Measurements from ENCODE around the gene SIRPB2. TPM values are rescaled to one million over a fixed set of nuclear protein-coding genes. Genes with fewer than 3 reads are reported as not detected.

The SIRPB2 gene
- total RNA-seq, 4 donors from 2014 or later = 4.7 to 8.1 (median 6.2) TPM

- Histone ChIP-seq H3K4me3 (no peak overlapping the region), H3K27me3 (peaks cover 0 to 13% (median 3%) of the 10 kb centered on the region in 4 donors), H3K27ac (replicated peaks in 1 of 4) (no peak overlapping the region), H3K9me3 (no peaks in the 10 kb centered on the region), H3K4me1 (peaks cover 0 to 4% (median 0%) of the 10 kb centered on the region in 4 donors), H3K36me3 (no peaks in the 10 kb centered on the region)
- WGBS = 87% methylated on average over 3 of the region's 3 CpGs
- intact Hi-C loops (cut with DNase I) = no loop called here
- TF ChIP-seq POLR2AphosphoS5 (IDR thresholded peaks at IDR 0.05) = no peak
- TF ChIP-seq CTCF (IDR thresholded peaks at IDR 0.05) = no peak
- no peak for TF ChIP-seq EP300 (IDR thresholded peaks at IDR 0.05)
- no peak for TF ChIP-seq POLR2A (IDR thresholded peaks at IDR 0.05; ENCODE audit: low read depth)
- DNase-seq (ENCODE audit: extremely low spot score) = no peak
These were observed 5.7 kb upstream of the SIRPB2 start for GRCh38 chr20:1496930-1497329.

GRCh38 chr20:1494436-1494835, 3.2 kb upstream of the SIRPB2 start:
- intact Hi-C loops (cut with DNase I) = no loop called here
- 44% methylated on average over 3 of the region's 3 CpGs for WGBS
- H3K9me3 ChIP-seq = no peaks in the 10 kb centered on the region
- DNase-seq (ENCODE audit: extremely low spot score) = peak; percentile 45
- no peaks in the 10 kb centered on the region for H3K36me3 ChIP-seq
- peaks cover 0 to 10% (median 0%) of the 10 kb centered on the region in 4 donors for H3K4me1 ChIP-seq
- H3K27me3 ChIP-seq = peaks cover 0 to 8% (median 3%) of the 10 kb centered on the region in 4 donors
- no peak overlapping the region for H3K4me3 ChIP-seq
- no peak for TF ChIP-seq CTCF (IDR thresholded peaks at IDR 0.05)
- TF ChIP-seq POLR2A (IDR thresholded peaks at IDR 0.05; ENCODE audit: low read depth) = no peak
- TF ChIP-seq POLR2AphosphoS5 (IDR thresholded peaks at IDR 0.05) = no peak
- no peak for TF ChIP-seq EP300 (IDR thresholded peaks at IDR 0.05)
- no peak overlapping the region for H3K27ac ChIP-seq (replicated peaks in 1 of 4)

GRCh38 chr20:1493536-1493935, 2.3 kb upstream of the SIRPB2 start:
- WGBS = 83% methylated on average over 1 of the region's 1 CpG
- H3K27ac ChIP-seq (replicated peaks in 1 of 4) = no peak overlapping the region
- peaks cover 0 to 8% (median 0%) of the 10 kb centered on the region in 4 donors for H3K27me3 ChIP-seq
- TF ChIP-seq EP300 (IDR thresholded peaks at IDR 0.05) (no peak), POLR2A (IDR thresholded peaks at IDR 0.05; ENCODE audit: low read depth) (no peak), CTCF (IDR thresholded peaks at IDR 0.05) (no peak), POLR2AphosphoS5 (IDR thresholded peaks at IDR 0.05) (no peak)
- DNase-seq (ENCODE audit: extremely low spot score) = peak; percentile 42
- peaks cover 0 to 10% (median 0%) of the 10 kb centered on the region in 4 donors for H3K4me1 ChIP-seq
- no peaks in the 10 kb centered on the region for H3K9me3 ChIP-seq
- H3K36me3 ChIP-seq = no peaks in the 10 kb centered on the region
- intact Hi-C loops (cut with DNase I) = no loop called here
- no peak overlapping the region for H3K4me3 ChIP-seq

GRCh38 chr20:1491860-1492642, 831 bp upstream of the SIRPB2 start:
- intact Hi-C loops (cut with DNase I) = no loop called here
- DNase-seq (ENCODE audit: extremely low spot score) = peak; percentile 50
- Histone ChIP-seq H3K4me1 (peaks cover 0 to 10% (median 0%) of the 10 kb centered on the region in 4 donors), H3K9me3 (no peaks in the 10 kb centered on the region), H3K4me3 (no peak overlapping the region), H3K27ac (replicated peaks in 1 of 4) (peak overlapping the region in 3 of 4 donors; percentile 38 to 63 (median 52)), H3K27me3 (peaks cover 0 to 8% (median 0%) of the 10 kb centered on the region in 4 donors), H3K36me3 (no peaks in the 10 kb centered on the region)
- WGBS = 57% methylated on average over 2 of the region's 2 CpGs
- TF ChIP-seq POLR2AphosphoS5 (IDR thresholded peaks at IDR 0.05) (no peak), POLR2A (IDR thresholded peaks at IDR 0.05; ENCODE audit: low read depth) (no peak), EP300 (IDR thresholded peaks at IDR 0.05) (no peak), CTCF (IDR thresholded peaks at IDR 0.05) (no peak)
